HG03469 (cell line): ENCODE data around the gene NOC2L.

ENCODE experiments used
- ATAC-seq: cut with Tn5 transposase; IDR thresholded peaks from one replicate; pipeline ENCODE4 v1.9.1; 2021; ENCODE audit warnings: mild to moderate bottlenecking, moderate library complexity, moderate number of reproducible peaks; ENCODE audit not compliant: unreplicated experiment

Gene NOC2L

GRCh38 chr1:919271-919872 is 39.7 kb downstream of the NOC2L start:
- no peak for ATAC-seq

GRCh38 chr1:918843-919242 is 40.2 kb downstream of the NOC2L start:
- ATAC-seq = no peak

- ATAC-seq = no peak
Observed at GRCh38 chr1:918353-918752, 40.7 kb downstream of the NOC2L start.

- ATAC-seq = no peak
Observed at GRCh38 chr1:917466-918091, 41.5 kb downstream of the NOC2L start.

- ATAC-seq = no peak
Observed at GRCh38 chr1:917076-917459, 42.0 kb downstream of the NOC2L start.

GRCh38 chr1:916173-917075 is 42.6 kb downstream of the NOC2L start:
- no peak for ATAC-seq

GRCh38 chr1:915295-916172 is 43.5 kb downstream of the NOC2L start:
- ATAC-seq = no peak

GRCh38 chr1:914891-915280 is 44.2 kb downstream of the NOC2L start:
- ATAC-seq = no peak

GRCh38 chr1:914131-914890 is 44.7 kb downstream of the NOC2L start:
- no peak for ATAC-seq

GRCh38 chr1:913491-914130 is 45.4 kb downstream of the NOC2L start:
- no peak for ATAC-seq

GRCh38 chr1:912740-913301 is 46.2 kb downstream of the NOC2L start:
- ATAC-seq = no peak

GRCh38 chr1:911875-912739 is 46.9 kb downstream of the NOC2L start:
- no peak for ATAC-seq

- no peak for ATAC-seq
Observed at GRCh38 chr1:910881-911721, 48.0 kb downstream of the NOC2L start.

- ATAC-seq = no peak
Observed at GRCh38 chr1:910311-910880, 48.7 kb downstream of the NOC2L start.

GRCh38 chr1:909861-910310 is 49.2 kb downstream of the NOC2L start:
- no peak for ATAC-seq

- no peak for ATAC-seq
Observed at GRCh38 chr1:908661-909060, 50.4 kb downstream of the NOC2L start.
